HepG2 (cell line): ENCODE results near the gene HECTD1.

ENCODE experiments used
- ASH2L ChIP-seq: fragments of 300-600, 200-600 bp; sonication (generic); IDR thresholded peaks from 2 replicates; pipeline ENCODE4 v1.7.0; 2017; ENCODE audit warnings: low read depth, mild to moderate bottlenecking, moderate library complexity, mixed read lengths, low read length; ENCODE audit not compliant: insufficient read length
- EZH2 ChIP-seq: conservative IDR thresholded peaks from 2 replicates; pipeline ENCODE4 v1.6.1; 2012; ENCODE audit warnings: mild to moderate bottlenecking, low read depth, low read length, moderate library complexity
- RBM22 ChIP-seq: fragments of 200-400 bp; formaldehyde crosslinking; optimal IDR thresholded peaks from 2 replicates; pipeline ENCODE3; 2017; ENCODE audit warnings: mild to moderate bottlenecking, low read length, moderate library complexity
- SYNCRIP ChIP-seq: fragments of 200-400 bp; formaldehyde crosslinking; IDR thresholded peaks from 2 replicates; pipeline ENCODE4 v1.6.1; 2018; ENCODE audit warnings: mild to moderate bottlenecking, low read depth, low read length; ENCODE audit not compliant: insufficient read depth
- ZFP37 ChIP-seq: sonication (generic); formaldehyde crosslinking; IDR thresholded peaks from 2 replicates; pipeline ENCODE4 v1.4.0; 2020; ENCODE audit warnings: missing genetic modification reagents, borderline replicate concordance
- ZNF850 ChIP-seq: sonication (generic); formaldehyde crosslinking; conservative IDR thresholded peaks from 2 replicates; pipeline ENCODE4 v1.9.0; 2021; ENCODE audit warnings: mild to moderate bottlenecking, missing genetic modification reagents
- TF ChIP-seq, protein P1 (sequence below): sonication (generic); formaldehyde crosslinking; IDR thresholded peaks from 2 replicates; pipeline ENCODE4 v1.5.0; 2020; ENCODE audit warnings: mild to moderate bottlenecking, missing genetic modification reagents, moderate library complexity

DNA sequence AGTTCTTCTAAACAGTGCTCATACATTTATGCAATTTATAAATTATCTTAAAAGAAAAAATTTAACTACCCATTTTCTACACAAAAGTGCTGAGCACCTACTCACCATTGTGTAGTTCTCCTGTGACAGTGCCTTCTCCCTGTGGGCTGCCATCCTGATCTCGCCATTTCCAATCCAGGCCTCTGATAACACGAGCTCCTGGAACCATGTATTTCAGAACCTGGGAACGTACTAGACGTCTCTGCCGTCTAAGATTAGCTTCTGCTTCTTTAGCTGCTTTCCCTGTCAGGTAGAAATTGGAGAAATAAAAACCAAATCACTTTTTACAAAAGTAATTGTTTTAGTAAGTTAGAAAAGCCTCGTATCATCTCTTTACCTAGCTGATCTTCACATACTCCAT is 74.5 kb downstream of the HECTD1 start:
- TF ChIP-seq SYNCRIP (no peak), ASH2L (no peak), EZH2 (no peak), RBM22 (peak; percentile 96), ZNF850 (CRISPR knock-in tag) (no peak), ZFP37 (CRISPR knock-in tag) (no peak)
- TF ChIP-seq, protein P1, sequence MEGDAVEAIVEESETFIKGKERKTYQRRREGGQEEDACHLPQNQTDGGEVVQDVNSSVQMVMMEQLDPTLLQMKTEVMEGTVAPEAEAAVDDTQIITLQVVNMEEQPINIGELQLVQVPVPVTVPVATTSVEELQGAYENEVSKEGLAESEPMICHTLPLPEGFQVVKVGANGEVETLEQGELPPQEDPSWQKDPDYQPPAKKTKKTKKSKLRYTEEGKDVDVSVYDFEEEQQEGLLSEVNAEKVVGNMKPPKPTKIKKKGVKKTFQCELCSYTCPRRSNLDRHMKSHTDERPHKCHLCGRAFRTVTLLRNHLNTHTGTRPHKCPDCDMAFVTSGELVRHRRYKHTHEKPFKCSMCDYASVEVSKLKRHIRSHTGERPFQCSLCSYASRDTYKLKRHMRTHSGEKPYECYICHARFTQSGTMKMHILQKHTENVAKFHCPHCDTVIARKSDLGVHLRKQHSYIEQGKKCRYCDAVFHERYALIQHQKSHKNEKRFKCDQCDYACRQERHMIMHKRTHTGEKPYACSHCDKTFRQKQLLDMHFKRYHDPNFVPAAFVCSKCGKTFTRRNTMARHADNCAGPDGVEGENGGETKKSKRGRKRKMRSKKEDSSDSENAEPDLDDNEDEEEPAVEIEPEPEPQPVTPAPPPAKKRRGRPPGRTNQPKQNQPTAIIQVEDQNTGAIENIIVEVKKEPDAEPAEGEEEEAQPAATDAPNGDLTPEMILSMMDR (CRISPR knock-in tag) = no peak
